ENCODE measurements around the gene ISCA1. TPM values are rescaled to one million over a fixed set of nuclear protein-coding genes. Genes with fewer than 3 reads are reported as not detected.

ISCA1 gene
- total and polyA plus RNA-seq, 2 of the 8 experiments (the other 6 are each of a cell fraction or from before 2014, with no cell fraction given), result 35.0 to 40.0 TPM

- H4K91ac ChIP-seq (replicated peaks; ENCODE audit: insufficient read length, low read length), result no peak overlapping the region
- no peak overlapping the region for H3K14ac ChIP-seq (ENCODE audit: insufficient read length)
- H3K79me2 ChIP-seq (ENCODE audit: control insufficient read depth in 1 of 2, insufficient read depth in 2 of 2, low read length in 2 of 2), result no peaks in the 10 kb centered on the region
- DNase-seq (ENCODE audit: low read depth in 1 of 2, low spot score in 2 of 2), result no peak
- H2BK12ac ChIP-seq (ENCODE audit: low read depth, low read length), result no peak overlapping the region
- H3K18ac ChIP-seq (ENCODE audit: extremely low read depth, low read length), result no peak overlapping the region
- H3K9me3 ChIP-seq (ENCODE audit: insufficient read depth in 2 of 2, low read depth in 1 of 2, low read length in 1 of 2), result no peaks in the 10 kb centered on the region
- H3K23ac ChIP-seq (ENCODE audit: insufficient read length), result no peak overlapping the region
- no peak overlapping the region for H2BK20ac ChIP-seq (ENCODE audit: low read length)
- no peak overlapping the region for H3K56ac ChIP-seq (replicated peaks; ENCODE audit: insufficient read length, low read depth, low read length)
- no peak overlapping the region for H3K27ac ChIP-seq (ENCODE audit: low read depth, low read length)
- H3K4me3 ChIP-seq (ENCODE audit: extremely low read depth in 1 of 4, insufficient read depth in 2 of 4, low read depth in 3 of 4, low read length in 4 of 4), result no peak overlapping the region
- H2BK15ac ChIP-seq (ENCODE audit: low read length), result no peak overlapping the region
- peaks cover 6 to 87% (median 45%) of the 10 kb centered on the region in 4 experiments; a peak in 7 of 8 replicates for H3K36me3 ChIP-seq (ENCODE audit: control insufficient read depth in 2 of 4, insufficient read depth in 4 of 4, low read length in 3 of 4)
- no peak overlapping the region for H4K5ac ChIP-seq (ENCODE audit: insufficient read length, low read depth, low read length)
- H4K20me1 ChIP-seq (replicated peaks in 1 of 2; ENCODE audit: control insufficient read depth in 1 of 2, insufficient read depth in 2 of 2, low read length in 2 of 2), result peaks cover 2 to 4% of the 10 kb centered on the region in 2 experiments
- no peaks in the 10 kb centered on the region for H3K23me2 ChIP-seq (ENCODE audit: low read depth, low read length)
- no peaks in the 10 kb centered on the region for H3K4me1 ChIP-seq (replicated peaks in 1 of 4; ENCODE audit: control insufficient read depth in 3 of 4, insufficient read depth in 4 of 4, low read length in 3 of 4)
- no peak overlapping the region for H4K8ac ChIP-seq (ENCODE audit: extremely low read depth, insufficient read depth, low read length)
- CTCF ChIA-PET (ENCODE audit: partially characterized antibody), result interaction anchor here (0.6 to 1.3 kb wide), 6 partner anchors 22 to 1003 kb away, joined by 3 read pairs; no protein-coding TSS in a partner anchor
- no peak overlapping the region for H2AK5ac ChIP-seq (ENCODE audit: low read depth, low read length)
- H2BK5ac ChIP-seq (ENCODE audit: low read depth, low read length), result no peak overlapping the region
- no peak overlapping the region for H3K4ac ChIP-seq (replicated peaks; ENCODE audit: insufficient read length, low read depth, low read length)
- no peak overlapping the region for H2AFZ ChIP-seq (ENCODE audit: low read length)
- H3K4me2 ChIP-seq (ENCODE audit: insufficient read depth in 1 of 2, low read depth in 2 of 2, low read length in 2 of 2), result no peak overlapping the region
- no peaks in the 10 kb centered on the region for H3K79me1 ChIP-seq (ENCODE audit: low read depth, low read length)
- 92% methylated on average over 5 of the region's 5 CpGs; no CpG with 5 or more reads in 1 of the 2 experiments for WGBS, 2 experiments (ENCODE audit: extremely low coverage in 1 of 2, insufficient coverage in 1 of 2, insufficient read length in 1 of 2, insufficient replicate concordance in 2 of 2, low coverage in 1 of 2, low lambda C conversion rate in 2 of 2, missing lambda C conversion rate in 1 of 2)
- no peak overlapping the region for H2BK120ac ChIP-seq (replicated peaks; ENCODE audit: low read depth, low read length)
- POLR2A ChIA-PET (ENCODE audit: partially characterized antibody), result no interaction called here
- no peak for FAIRE-seq
- H3K27me3 ChIP-seq (replicated peaks in 1 of 4; ENCODE audit: control insufficient read depth in 3 of 4, extremely low read depth in 1 of 4, insufficient read depth in 3 of 4, low read length in 3 of 4), result no peaks in the 10 kb centered on the region
- H3K9ac ChIP-seq (replicated peaks in 1 of 4; ENCODE audit: extremely low read depth in 1 of 4, low read depth in 3 of 4, low read length in 3 of 4), result no peak overlapping the region
- TF ChIP-seq CHD2 (IDR thresholded peaks at IDR 0.05; ENCODE audit: low read length) (no peak), RAD21 (IDR thresholded peaks at IDR 0.05 in 1 of 2, conservative IDR thresholded peaks at IDR 0.05 in 1 of 2; ENCODE audit: low read depth in 2 of 2, low read length in 2 of 2) (no peak), KDM4A (IDR thresholded peaks at IDR 0.05; ENCODE audit: low read depth, low read length, severe bottlenecking) (no peak), PHF8 (conservative IDR thresholded peaks at IDR 0.05; ENCODE audit: low read depth, low read length) (no peak), SIX5 (IDR thresholded peaks at IDR 0.05; ENCODE audit: low read depth, low read length) (no peak), SUZ12 (IDR thresholded peaks at IDR 0.05; ENCODE audit: low read length) (no peak), POU5F1 (IDR thresholded peaks at IDR 0.05; ENCODE audit: low read depth, low read length) (no peak)
Observed at GRCh38 chr9:86321373-86321772, 39.0 kb upstream of the ISCA1 start.

All from H1 (cell line).